PC-9 (cell line): ENCODE data around the gene ARID3B. TPM values are rescaled to one million over a fixed set of nuclear protein-coding genes. Genes with fewer than 3 reads are reported as not detected.

ENCODE experiments used
- BruUV-seq: library from RNA; stranded (reverse); fragments of 400-500 nt; replicated peaks from 2 replicates; lab custom pipeline; 2021; lab: Mats Ljungman, UMichigan
- CTCF ChIA-PET: fragments of 300-600 bp; sonication (Branson Sonifier 250); formaldehyde crosslinking; loops from one replicate; lab custom pipeline; 2022; ENCODE audit warnings: antibody characterized with exemption; lab: Charles Lee
- POLR2A ChIA-PET: fragments of 300-600 bp; sonication (Branson Sonifier 250); formaldehyde crosslinking; loops from one replicate; lab custom pipeline; 2022; ENCODE audit warnings: antibody characterized with exemption; ENCODE audit not compliant: unreplicated experiment; lab: Charles Lee
- DNase-seq, 2 experiments: peaks; one replicate each; pipeline versions ENCODE4 v3.0.0 to v3.0.0-alpha.2; 2015 to 2022; ENCODE audit warnings: mixed read lengths in 1 of 2
- H2AFZ ChIP-seq: fragments of 200-600 bp; sonication (generic); 2 replicates; pipeline ENCODE4 v1.8.1; 2017; ENCODE audit warnings: antibody characterized with exemption
- H3F3A ChIP-seq: fragments of 200-600 bp; sonication (generic); 2 replicates; pipeline ENCODE4 v1.8.1; 2017; ENCODE audit warnings: antibody characterized with exemption, mild to moderate bottlenecking, low read depth; ENCODE audit not compliant: insufficient read depth
- H3K27ac ChIP-seq: fragments of 200-600 bp; sonication (generic); 2 replicates; pipeline ENCODE4 v1.6.1; 2016; ENCODE audit warnings: mixed run types
- H3K27me3 ChIP-seq: fragments of 200-600 bp; sonication (generic); 2 replicates; pipeline ENCODE4 v1.6.1; 2016; ENCODE audit warnings: low read depth, mixed run types; ENCODE audit not compliant: insufficient read depth
- H3K36me3 ChIP-seq: fragments of 200-600 bp; sonication (generic); 2 replicates; pipeline ENCODE4 v1.6.1; 2016; ENCODE audit warnings: low read depth, mixed run types
- H3K4me1 ChIP-seq: fragments of 200-600 bp; sonication (generic); replicated peaks from 2 replicates; pipeline ENCODE4 v1.6.1; 2016; ENCODE audit warnings: mixed run types; ENCODE audit not compliant: insufficient read depth
- H3K4me2 ChIP-seq: fragments of 200-600 bp; sonication (generic); 2 replicates; pipeline ENCODE4 v1.6.1; 2017; ENCODE audit warnings: mixed run types
- H3K4me3 ChIP-seq: fragments of 200-600 bp; sonication (generic); 2 replicates; pipeline ENCODE4 v1.6.1; 2016; ENCODE audit warnings: mixed run types
- H3K79me2 ChIP-seq: fragments of 200-600 bp; sonication (generic); 2 replicates; pipeline ENCODE4 v1.6.1; 2017; ENCODE audit warnings: low read depth, mixed run types
- H3K9me2 ChIP-seq: fragments of 200-600 bp; sonication (generic); 2 replicates; pipeline ENCODE4 v1.8.1; 2017; ENCODE audit warnings: mild to moderate bottlenecking; ENCODE audit not compliant: insufficient read depth
- H3K9me3 ChIP-seq: fragments of 200-600 bp; sonication (generic); 2 replicates; pipeline ENCODE4 v1.8.1; 2016; ENCODE audit warnings: low read depth; ENCODE audit not compliant: insufficient read depth
- H4K20me1 ChIP-seq: fragments of 200-600 bp; sonication (generic); 2 replicates; pipeline ENCODE4 v1.8.1; 2017; ENCODE audit not compliant: insufficient read depth
- EZH2 ChIP-seq: fragments of 200-600 bp; sonication (generic); IDR thresholded peaks from 2 replicates; pipeline ENCODE4 v1.8.0; 2017; ENCODE audit warnings: antibody characterized with exemption, low read depth
- intact Hi-C: fragments of 100-400 bp; cut with micrococcal nuclease; formaldehyde crosslinking; loops from one replicate; pipeline ENCODE4 v1.10.0; 2022; ENCODE audit not compliant: unreplicated experiment
- total RNA-seq: library from RNA; stranded (reverse); gene quantifications from 2 replicates; pipeline ENCODE4 v1.2.3, GENCODE V29; 2021
- TF ChIP-seq, protein P1 (sequence below): fragments of 200-600 bp; sonication (generic); conservative IDR thresholded peaks from 2 replicates; pipeline ENCODE4 v1.6.1; 2017; ENCODE audit warnings: mixed run types, antibody characterized with exemption, mild to moderate bottlenecking, moderate library complexity

The ARID3B gene
- total RNA-seq, 1 experiment from 2014 or later, result 9.6 TPM

DNA sequence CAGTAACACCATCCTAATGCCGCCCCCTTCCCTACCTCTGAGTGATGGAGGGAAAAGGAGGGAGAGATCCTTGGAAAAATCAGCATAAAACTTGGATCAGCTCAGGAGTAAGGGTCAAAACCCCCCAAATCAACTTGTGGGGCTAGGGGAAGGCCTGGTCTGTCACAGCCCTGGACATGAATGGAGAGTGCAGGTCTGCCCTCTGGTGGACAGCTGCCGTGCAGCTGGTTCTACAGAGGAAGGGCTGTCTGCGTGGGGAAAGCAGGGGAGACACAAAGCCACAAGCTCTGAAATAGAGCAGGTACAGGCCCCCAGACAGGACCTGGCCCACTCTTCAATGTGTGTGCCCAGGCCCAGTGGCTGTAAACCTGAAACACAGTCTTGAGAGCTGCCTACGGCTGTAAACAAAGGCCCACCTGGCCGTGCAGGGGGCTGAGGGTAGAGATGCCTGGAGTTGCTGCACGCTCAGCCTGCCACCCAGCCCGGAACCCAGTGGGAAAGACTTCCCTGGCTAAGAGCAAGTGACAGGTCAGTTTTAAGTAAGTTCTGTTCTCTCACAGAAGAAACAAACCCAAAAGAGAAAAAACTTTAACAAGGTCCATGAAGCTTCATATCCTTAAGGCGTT, 91.0 kb downstream of the ARID3B start:
- ChIA-PET CTCF (interaction anchor here (0.6 to 1.3 kb wide), 7 partner anchors 137 to 257 kb away, joined by 3 to 15 read pairs (median 4); no protein-coding TSS in a partner anchor), POLR2A (interaction anchor here (0.6 kb wide), 1 partner anchor 233 kb away, joined by 3 read pairs; no protein-coding TSS in a partner anchor)
- peaks cover 57% of the 10 kb centered on the region for H4K20me1 ChIP-seq
- H3K27ac ChIP-seq, result no peak overlapping the region
- no peaks in the 10 kb centered on the region for H3K79me2 ChIP-seq
- 0 out of 2 replicates have a peak, but pooled peaks cover 3% of the 10 kb centered on the region for H3K36me3 ChIP-seq
- no peak overlapping the region for H2AFZ ChIP-seq
- no peak overlapping the region for H3K4me3 ChIP-seq
- peaks cover 15% of the 10 kb centered on the region; the same call in 1 of the 2 replicates for H3F3A ChIP-seq
- intact Hi-C loops, result loop anchor here (1.0 kb wide), 2 partner anchors 194 to 258 kb away; no protein-coding TSS in a partner anchor
- H3K9me2 ChIP-seq, result no peaks in the 10 kb centered on the region
- DNase-seq, result peak in 1 of 2 experiments; percentile 57
- no peaks in the 10 kb centered on the region for H3K4me1 ChIP-seq
- H3K27me3 ChIP-seq, result no peaks in the 10 kb centered on the region
- TF ChIP-seq, protein P1, sequence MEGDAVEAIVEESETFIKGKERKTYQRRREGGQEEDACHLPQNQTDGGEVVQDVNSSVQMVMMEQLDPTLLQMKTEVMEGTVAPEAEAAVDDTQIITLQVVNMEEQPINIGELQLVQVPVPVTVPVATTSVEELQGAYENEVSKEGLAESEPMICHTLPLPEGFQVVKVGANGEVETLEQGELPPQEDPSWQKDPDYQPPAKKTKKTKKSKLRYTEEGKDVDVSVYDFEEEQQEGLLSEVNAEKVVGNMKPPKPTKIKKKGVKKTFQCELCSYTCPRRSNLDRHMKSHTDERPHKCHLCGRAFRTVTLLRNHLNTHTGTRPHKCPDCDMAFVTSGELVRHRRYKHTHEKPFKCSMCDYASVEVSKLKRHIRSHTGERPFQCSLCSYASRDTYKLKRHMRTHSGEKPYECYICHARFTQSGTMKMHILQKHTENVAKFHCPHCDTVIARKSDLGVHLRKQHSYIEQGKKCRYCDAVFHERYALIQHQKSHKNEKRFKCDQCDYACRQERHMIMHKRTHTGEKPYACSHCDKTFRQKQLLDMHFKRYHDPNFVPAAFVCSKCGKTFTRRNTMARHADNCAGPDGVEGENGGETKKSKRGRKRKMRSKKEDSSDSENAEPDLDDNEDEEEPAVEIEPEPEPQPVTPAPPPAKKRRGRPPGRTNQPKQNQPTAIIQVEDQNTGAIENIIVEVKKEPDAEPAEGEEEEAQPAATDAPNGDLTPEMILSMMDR, result peak; percentile 83
- TF ChIP-seq EZH2, result no peak
- H3K4me2 ChIP-seq, result no peak overlapping the region
- no peaks in the 10 kb centered on the region for H3K9me3 ChIP-seq
- BruUV-seq, result no TSS peak

DNA sequence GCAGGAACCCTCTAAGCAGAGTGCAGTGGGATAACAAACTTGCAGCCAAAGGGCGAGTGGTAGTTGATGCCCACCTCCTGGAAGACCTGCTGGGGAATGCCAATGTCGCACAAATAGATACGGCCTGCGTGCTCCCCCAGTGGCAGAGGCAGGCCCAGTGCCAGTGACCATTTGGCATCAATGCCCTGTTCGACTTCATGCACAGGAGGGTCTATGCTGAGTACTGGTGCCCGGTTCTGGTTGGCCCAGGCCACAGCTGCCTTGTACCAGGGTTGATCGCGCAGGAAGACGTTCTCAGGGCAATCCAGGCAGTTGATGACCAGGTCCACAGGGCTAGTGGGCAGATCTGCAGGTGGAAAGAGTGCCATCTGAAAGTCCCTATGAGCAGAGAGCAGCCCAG, 91.6 kb downstream of the ARID3B start:
- BruUV-seq, result no TSS peak

DNA sequence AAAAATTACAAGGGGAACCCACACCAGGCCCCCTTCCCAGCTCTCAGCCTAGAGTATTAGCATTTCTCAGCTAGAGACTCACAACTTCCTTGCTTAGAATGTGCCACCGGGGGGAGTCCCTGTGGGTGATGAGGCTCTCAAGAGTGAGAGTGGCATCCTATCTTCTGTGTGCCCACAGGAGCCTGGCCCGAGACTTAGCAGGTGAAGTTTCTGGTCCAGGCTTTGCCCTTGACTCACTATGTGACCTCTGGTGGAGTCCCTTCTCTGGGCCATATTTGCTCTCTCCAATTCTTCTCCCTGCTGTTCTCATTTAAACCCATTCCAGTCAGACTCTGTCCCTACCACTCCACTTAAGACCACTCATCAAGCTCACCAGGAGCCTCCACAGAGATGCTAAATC, 92.8 kb downstream of the ARID3B start:
- no peaks in the 10 kb centered on the region for H3K27me3 ChIP-seq
- POLR2A ChIA-PET, result no interaction called here
- H3K4me1 ChIP-seq, result no peaks in the 10 kb centered on the region
- BruUV-seq, result no TSS peak
- H3K36me3 ChIP-seq, result 0 out of 2 replicates have a peak, but pooled peaks cover 3% of the 10 kb centered on the region
- no peak overlapping the region for H3K4me3 ChIP-seq
- TF ChIP-seq, protein P1, result 0 out of 2 replicates have a peak, but pooled peaks have one; percentile 12
- no peak for TF ChIP-seq EZH2
- no peak for DNase-seq
- peaks cover 51% of the 10 kb centered on the region for H4K20me1 ChIP-seq
- CTCF ChIA-PET, result interaction anchor here (0.6 to 3.8 kb wide), 2 partner anchors 135 to 163 kb away, joined by 6 to 28 read pairs; no protein-coding TSS in a partner anchor
- peaks cover 15% of the 10 kb centered on the region; the same call in 1 of the 2 replicates for H3F3A ChIP-seq
- intact Hi-C loops, result loop anchor here (2.0 kb wide), 1 partner anchor 317 kb away; no protein-coding TSS in a partner anchor
- H3K9me2 ChIP-seq, result no peaks in the 10 kb centered on the region
- H3K27ac ChIP-seq, result no peak overlapping the region
- H2AFZ ChIP-seq, result no peak overlapping the region
- H3K4me2 ChIP-seq, result no peak overlapping the region
- no peaks in the 10 kb centered on the region for H3K9me3 ChIP-seq
- no peaks in the 10 kb centered on the region for H3K79me2 ChIP-seq

More for the DNA sequence above, 91.6 kb downstream of the ARID3B start:
- ChIA-PET POLR2A (interaction anchor here (0.6 to 0.7 kb wide), 2 partner anchors 233 to 301 kb away, joined by 3 read pairs; no protein-coding TSS in a partner anchor), CTCF (interaction anchor here (0.6 to 1.3 kb wide), 3 partner anchors 136 to 257 kb away, joined by 3 to 6 read pairs (median 3); no protein-coding TSS in a partner anchor)
- Histone ChIP-seq H3F3A (peaks cover 15% of the 10 kb centered on the region; the same call in 1 of the 2 replicates), H3K4me3 (no peak overlapping the region), H2AFZ (no peak overlapping the region), H4K20me1 (peaks cover 57% of the 10 kb centered on the region), H3K4me1 (no peaks in the 10 kb centered on the region), H3K4me2 (no peak overlapping the region), H3K36me3 (0 out of 2 replicates have a peak, but pooled peaks cover 3% of the 10 kb centered on the region), H3K79me2 (no peaks in the 10 kb centered on the region), H3K9me2 (no peaks in the 10 kb centered on the region), H3K27ac (no peak overlapping the region), H3K27me3 (no peaks in the 10 kb centered on the region), H3K9me3 (no peaks in the 10 kb centered on the region)
- TF ChIP-seq EZH2, result no peak
- no peak for DNase-seq
- intact Hi-C loops, result loop anchor here (1.0 kb wide), 2 partner anchors 194 to 258 kb away; no protein-coding TSS in a partner anchor
